ENCODE results near the gene SUFU. TPM values are rescaled to one million over a fixed set of nuclear protein-coding genes. Genes with fewer than 3 reads are reported as not detected.

Gene SUFU
- total and polyA plus RNA-seq, 2 of the 13 experiments (the other 11 are each of a cell fraction or from before 2014, with no cell fraction given) = 2.9 to 5.5 TPM

DNA sequence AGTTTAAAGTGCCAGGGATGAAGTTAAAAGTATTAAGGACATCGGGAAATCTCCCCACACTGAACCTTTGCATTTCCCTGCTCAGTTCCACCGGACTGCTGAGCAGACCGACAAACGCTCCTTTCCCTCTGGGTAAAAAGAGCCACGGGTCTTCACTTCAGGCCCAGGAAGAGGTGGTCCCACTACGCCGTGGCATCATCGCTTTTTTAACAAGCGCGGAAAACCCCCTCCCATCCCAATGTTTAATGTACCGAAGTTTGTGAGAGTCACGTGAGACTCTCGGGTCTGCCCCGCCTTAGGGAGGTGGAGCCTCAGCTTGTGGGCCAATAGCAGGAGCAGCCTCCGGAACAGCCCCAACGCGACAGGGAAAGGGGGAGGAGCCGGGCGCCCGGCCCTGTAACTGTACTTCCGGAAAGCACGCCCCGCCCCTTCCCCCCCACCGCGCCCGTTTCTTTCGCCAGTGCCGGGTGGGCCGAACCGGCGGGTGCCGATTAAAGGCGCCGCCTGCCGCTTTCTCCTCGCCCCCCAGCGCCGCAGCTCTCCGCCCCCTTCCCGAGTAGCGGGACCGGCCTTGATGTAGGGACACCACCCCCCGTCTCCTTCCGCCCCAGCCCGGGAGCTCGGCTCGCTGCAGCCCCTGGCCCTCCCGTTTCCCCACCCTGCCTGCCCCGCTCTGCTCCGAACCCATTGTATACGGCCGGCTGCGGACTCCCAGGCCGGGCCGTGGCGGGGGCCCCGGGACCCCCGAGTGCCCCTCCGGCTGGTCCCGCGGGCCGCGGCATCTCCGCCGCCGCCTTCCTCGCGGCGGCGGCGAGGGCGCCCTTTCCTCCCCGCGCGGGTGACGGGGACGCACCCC lies 138.3 kb downstream of the SUFU start:
- no peaks in the 10 kb centered on the region for H3K9me3 ChIP-seq (ENCODE audit: low read length)
- peaks cover 0 to 2% of the 10 kb centered on the region in 2 experiments; a peak in 2 of 5 replicates for H3K36me3 ChIP-seq (replicated peaks in 1 of 2; ENCODE audit: control insufficient read depth in 1 of 2, insufficient read depth in 2 of 2, low read length in 2 of 2)
- H3K79me2 ChIP-seq (ENCODE audit: insufficient read depth, low read length) = peaks cover 28% of the 10 kb centered on the region
- WGBS (ENCODE audit: low lambda C conversion rate) = 0% methylated on average over 10 of the region's 77 CpGs
- peak overlapping the region; percentile 90 for H3K9ac ChIP-seq (ENCODE audit: insufficient read depth, low read depth, low read length)
- peak overlapping the region; percentile 93 for H3K4me2 ChIP-seq (ENCODE audit: low read depth, low read length)
- ATAC-seq (peak; percentile 70), FAIRE-seq (peak; percentile 94), DNase-seq (ENCODE audit: low spot score) (peak; percentile 94)
- POLR2A ChIA-PET = interaction anchor here (0.5 to 4.7 kb wide), 21 partner anchors 8 to 397 kb away, joined by 3 to 121 read pairs (median 6); partner anchors contain the start of genes ACTR1A, ARL3, CUEDC2 and FBXL15
- H3K4me1 ChIP-seq (ENCODE audit: insufficient read depth, low read length) = peaks cover 16% of the 10 kb centered on the region
- H3K27ac ChIP-seq (ENCODE audit: extremely low read length, insufficient read depth, low read length) = peak overlapping the region; percentile 95
- in situ Hi-C loops (cut with HindIII; ENCODE audit: extremely low pct_ligation_motif_present, low pct_unique_long_range_greater_than_20kb) (no loop called here), intact Hi-C loops (cut with micrococcal nuclease; ENCODE audit: unreplicated experiment) (loop anchor here (1.0 to 2.0 kb wide), 3 partner anchors 13 to 73 kb away; partner anchors contain the start of genes ARL3 and SFXN2)
- CTCF ChIA-PET (ENCODE audit: low intra/inter-chr PET ratio, low total read pairs) = no interaction called here
- BruUV-seq (replicated peaks) = no TSS peak
- H3K27me3 ChIP-seq (ENCODE audit: control insufficient read depth in 1 of 2, insufficient read depth in 2 of 2, low read length in 2 of 2) = no peaks in the 10 kb centered on the region; a peak in 1 of 5 replicates
- peak overlapping the region; percentile 23 for H2AFZ ChIP-seq (ENCODE audit: low read length)
- peak overlapping the region; percentile 69 to 85 (median 82) for H3K4me3 ChIP-seq (replicated peaks in 1 of 3; ENCODE audit: insufficient read depth in 1 of 3, low read depth in 2 of 3, low read length in 3 of 3)
- peaks cover 16% of the 10 kb centered on the region for H4K20me1 ChIP-seq (ENCODE audit: insufficient read depth, low read length)
- TF ChIP-seq SOX6 (IDR thresholded peaks at IDR 0.05) (no peak), SOX6 (CRISPR knock-in tag; IDR thresholded peaks at IDR 0.05) (peak; percentile 66), SIN3B (IDR thresholded peaks at IDR 0.05; ENCODE audit: low read length) (no peak), ZFP36L1 (CRISPR knock-in tag; IDR thresholded peaks at IDR 0.05) (peak; percentile 38; the same call in 1 of the 2 replicates), RBFOX2 (IDR thresholded peaks at IDR 0.05; ENCODE audit: low read depth, low read length) (peak; percentile 88), ZNF446 (CRISPR knock-in tag; IDR thresholded peaks at IDR 0.05) (no peak; the same call in 1 of the 2 replicates), ZNF263 (CRISPR knock-in tag; IDR thresholded peaks at IDR 0.05) (no peak), ZNF230 (CRISPR knock-in tag; IDR thresholded peaks at IDR 0.05) (0 out of 2 replicates have a peak, but pooled peaks have one; percentile 67), CBX5 (CRISPR knock-in tag; IDR thresholded peaks at IDR 0.05; ENCODE audit: borderline replicate concordance) (no peak; the same call in 1 of the 2 replicates), ZFP62 (CRISPR knock-in tag; IDR thresholded peaks at IDR 0.05) (no peak)
- TF ChIP-seq, protein P1, sequence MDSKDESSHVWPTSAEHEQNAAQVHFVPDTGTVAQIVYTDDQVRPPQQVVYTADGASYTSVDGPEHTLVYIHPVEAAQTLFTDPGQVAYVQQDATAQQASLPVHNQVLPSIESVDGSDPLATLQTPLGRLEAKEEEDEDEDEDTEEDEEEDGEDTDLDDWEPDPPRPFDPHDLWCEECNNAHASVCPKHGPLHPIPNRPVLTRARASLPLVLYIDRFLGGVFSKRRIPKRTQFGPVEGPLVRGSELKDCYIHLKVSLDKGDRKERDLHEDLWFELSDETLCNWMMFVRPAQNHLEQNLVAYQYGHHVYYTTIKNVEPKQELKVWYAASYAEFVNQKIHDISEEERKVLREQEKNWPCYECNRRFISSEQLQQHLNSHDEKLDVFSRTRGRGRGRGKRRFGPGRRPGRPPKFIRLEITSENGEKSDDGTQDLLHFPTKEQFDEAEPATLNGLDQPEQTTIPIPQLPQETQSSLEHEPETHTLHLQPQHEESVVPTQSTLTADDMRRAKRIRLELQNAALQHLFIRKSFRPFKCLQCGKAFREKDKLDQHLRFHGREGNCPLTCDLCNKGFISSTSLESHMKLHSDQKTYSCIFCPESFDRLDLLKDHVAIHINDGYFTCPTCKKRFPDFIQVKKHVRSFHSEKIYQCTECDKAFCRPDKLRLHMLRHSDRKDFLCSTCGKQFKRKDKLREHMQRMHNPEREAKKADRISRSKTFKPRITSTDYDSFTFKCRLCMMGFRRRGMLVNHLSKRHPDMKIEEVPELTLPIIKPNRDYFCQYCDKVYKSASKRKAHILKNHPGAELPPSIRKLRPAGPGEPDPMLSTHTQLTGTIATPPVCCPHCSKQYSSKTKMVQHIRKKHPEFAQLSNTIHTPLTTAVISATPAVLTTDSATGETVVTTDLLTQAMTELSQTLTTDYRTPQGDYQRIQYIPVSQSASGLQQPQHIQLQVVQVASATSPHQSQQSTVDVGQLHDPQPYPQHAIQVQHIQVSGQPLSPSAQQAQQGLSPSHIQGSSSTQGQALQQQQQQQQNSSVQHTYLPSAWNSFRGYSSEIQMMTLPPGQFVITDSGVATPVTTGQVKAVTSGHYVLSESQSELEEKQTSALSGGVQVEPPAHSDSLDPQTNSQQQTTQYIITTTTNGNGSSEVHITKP (CRISPR knock-in tag; IDR thresholded peaks at IDR 0.05; ENCODE audit: low read depth) = peak; percentile 38; the same call in 1 of the 2 replicates
- TF ChIP-seq, protein P2, sequence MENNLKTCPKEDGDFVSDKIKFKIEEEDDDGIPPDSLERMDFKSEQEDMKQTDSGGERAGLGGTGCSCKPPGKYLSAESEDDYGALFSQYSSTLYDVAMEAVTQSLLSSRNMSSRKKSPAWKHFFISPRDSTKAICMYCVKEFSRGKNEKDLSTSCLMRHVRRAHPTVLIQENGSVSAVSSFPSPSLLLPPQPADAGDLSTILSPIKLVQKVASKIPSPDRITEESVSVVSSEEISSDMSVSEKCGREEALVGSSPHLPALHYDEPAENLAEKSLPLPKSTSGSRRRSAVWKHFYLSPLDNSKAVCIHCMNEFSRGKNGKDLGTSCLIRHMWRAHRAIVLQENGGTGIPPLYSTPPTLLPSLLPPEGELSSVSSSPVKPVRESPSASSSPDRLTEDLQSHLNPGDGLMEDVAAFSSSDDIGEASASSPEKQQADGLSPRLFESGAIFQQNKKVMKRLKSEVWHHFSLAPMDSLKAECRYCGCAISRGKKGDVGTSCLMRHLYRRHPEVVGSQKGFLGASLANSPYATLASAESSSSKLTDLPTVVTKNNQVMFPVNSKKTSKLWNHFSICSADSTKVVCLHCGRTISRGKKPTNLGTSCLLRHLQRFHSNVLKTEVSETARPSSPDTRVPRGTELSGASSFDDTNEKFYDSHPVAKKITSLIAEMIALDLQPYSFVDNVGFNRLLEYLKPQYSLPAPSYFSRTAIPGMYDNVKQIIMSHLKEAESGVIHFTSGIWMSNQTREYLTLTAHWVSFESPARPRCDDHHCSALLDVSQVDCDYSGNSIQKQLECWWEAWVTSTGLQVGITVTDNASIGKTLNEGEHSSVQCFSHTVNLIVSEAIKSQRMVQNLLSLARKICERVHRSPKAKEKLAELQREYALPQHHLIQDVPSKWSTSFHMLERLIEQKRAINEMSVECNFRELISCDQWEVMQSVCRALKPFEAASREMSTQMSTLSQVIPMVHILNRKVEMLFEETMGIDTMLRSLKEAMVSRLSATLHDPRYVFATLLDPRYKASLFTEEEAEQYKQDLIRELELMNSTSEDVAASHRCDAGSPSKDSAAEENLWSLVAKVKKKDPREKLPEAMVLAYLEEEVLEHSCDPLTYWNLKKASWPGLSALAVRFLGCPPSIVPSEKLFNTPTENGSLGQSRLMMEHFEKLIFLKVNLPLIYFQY (CRISPR knock-in tag; IDR thresholded peaks at IDR 0.05; ENCODE audit: borderline replicate concordance) = peak; percentile 96; the same call in 1 of the 2 replicates

Measured in HepG2 (cell line).